Astrocyte (in vitro differentiated cells and primary cell): ENCODE results near the gene SLAMF6.

Experiments used
- CTCF ChIP-seq: IDR thresholded peaks from 2 replicates; pipeline ENCODE4 v1.5.1; 2011; ENCODE audit warnings: low read depth, mild to moderate bottlenecking, inconsistent platforms, low read length, moderate library complexity; ENCODE audit not compliant: insufficient read depth
- EZH2 ChIP-seq: IDR thresholded peaks from 2 replicates; pipeline ENCODE4 v1.6.1; 2012; ENCODE audit warnings: mild to moderate bottlenecking, low read length, inconsistent platforms; ENCODE audit not compliant: insufficient read depth

GRCh38 chr1:160460683-160461287 lies 62.3 kb downstream of the SLAMF6 start:
- TF ChIP-seq EZH2 (no peak), CTCF (no peak)
